Activated B cell treated with CpG ODN at 0.5 μM for 24 hours (primary cell): ENCODE measurements around the gene AMBRA1. TPM values are rescaled to one million over a fixed set of nuclear protein-coding genes. Genes with fewer than 3 reads are reported as not detected.

ENCODE experiments used
- ATAC-seq: fragments of 200-7000 bp; cut with Tn5 transposase; one replicate; pipeline ENCODE4 v1.10.0; 2021; ENCODE audit warnings: low read depth, mild to moderate bottlenecking, moderate library complexity
- CTCF ChIA-PET: fragments of 350-600 bp; sonication (Branson Sonifier 250); formaldehyde crosslinking; loops from one replicate; lab custom pipeline; 2021; ENCODE audit warnings: antibody characterized with exemption; lab: Charles Lee
- POLR2A ChIA-PET: fragments of 350-600 bp; sonication (Branson Sonifier 250); formaldehyde crosslinking; loops from one replicate; lab custom pipeline; 2021; ENCODE audit warnings: antibody characterized with exemption; lab: Charles Lee
- DNase-seq: peaks from one replicate; pipeline ENCODE4 v3.0.0; 2022
- H3K27ac Mint-ChIP-seq: one replicate; pipeline ENCODE4 v1.8.0; 2020; ENCODE audit warnings: mixed read lengths
- H3K27me3 Mint-ChIP-seq: one replicate; pipeline ENCODE4 v1.8.0; 2021; ENCODE audit warnings: mixed read lengths
- H3K36me3 Mint-ChIP-seq: one replicate; pipeline ENCODE4 v1.8.0; 2021; ENCODE audit warnings: low read depth, mixed read lengths
- H3K4me1 Mint-ChIP-seq: one replicate; pipeline ENCODE4 v1.8.0; 2021; ENCODE audit warnings: mixed read lengths
- H3K4me3 Mint-ChIP-seq: one replicate; pipeline ENCODE4 v1.8.0; 2020; ENCODE audit warnings: mild to moderate bottlenecking, mixed read lengths
- H3K9me3 Mint-ChIP-seq: one replicate; pipeline ENCODE4 v1.8.0; 2020; ENCODE audit warnings: mixed read lengths
- CTCF ChIP-seq: fragments of 200-600 bp; IDR thresholded peaks from one replicate; pipeline ENCODE4 v1.8.0; 2022; ENCODE audit warnings: antibody characterized with exemption, mild to moderate bottlenecking
- intact Hi-C: fragments of 100-400 bp; cut with micrococcal nuclease; formaldehyde crosslinking; loops from one replicate; pipeline ENCODE4 v1.15.1; 2024
- total RNA-seq: library from RNA; stranded (reverse); gene quantifications from 2 replicates; pipeline ENCODE4 v1.2.3, GENCODE V29; 2022

The AMBRA1 gene
- total RNA-seq, 1 donor from 2014 or later, result 39.1 TPM

GRCh38 chr11:46529095-46529905 lies 64.5 kb downstream of the AMBRA1 start:
- Mint-ChIP-seq H3K9me3 (no peaks in the 10 kb centered on the region), H3K4me1 (peaks cover 22% of the 10 kb centered on the region), H3K4me3 (no peak overlapping the region), H3K27ac (no peak overlapping the region), H3K36me3 (peaks cover 5% of the 10 kb centered on the region), H3K27me3 (no peaks in the 10 kb centered on the region)
- intact Hi-C loops, result loop anchor here (1.0 to 5.0 kb wide), 5 partner anchors 37 to 290 kb away; partner anchors contain the start of genes ATG13 and HARBI1
- POLR2A ChIA-PET, result interaction anchor here (0.5 kb wide), 1 partner anchor 407 kb away, joined by 8 read pairs; the partner anchor contains the start of gene CSTPP1
- CTCF ChIA-PET, result interaction anchor here (0.9 to 1.5 kb wide), 13 partner anchors 8 to 291 kb away, joined by 3 to 5 read pairs (median 3); partner anchors contain the start of gene DGKZ
- peak; percentile 99 for ATAC-seq
- TF ChIP-seq CTCF, result no peak
- DNase-seq, result peak; percentile 41

GRCh38 chr11:46528445-46529094 lies 65.3 kb downstream of the AMBRA1 start:
- POLR2A ChIA-PET, result interaction anchor here (0.5 kb wide), 1 partner anchor 408 kb away, joined by 8 read pairs; the partner anchor contains the start of gene CSTPP1
- no peak for TF ChIP-seq CTCF
- Mint-ChIP-seq H3K4me1 (peaks cover 22% of the 10 kb centered on the region), H3K27ac (no peak overlapping the region), H3K4me3 (no peak overlapping the region), H3K9me3 (no peaks in the 10 kb centered on the region), H3K27me3 (no peaks in the 10 kb centered on the region), H3K36me3 (peaks cover 5% of the 10 kb centered on the region)
- ATAC-seq, result no peak
- DNase-seq, result no peak
- CTCF ChIA-PET, result interaction anchor here (1.0 to 1.5 kb wide), 11 partner anchors 9 to 290 kb away, joined by 3 to 5 read pairs (median 4); partner anchors contain the start of gene DGKZ
- intact Hi-C loops, result loop anchor here (1.0 to 5.0 kb wide), 5 partner anchors 36 to 289 kb away; partner anchors contain the start of genes ATG13 and HARBI1

GRCh38 chr11:46527591-46528130 lies 66.2 kb downstream of the AMBRA1 start:
- Mint-ChIP-seq H3K27me3 (no peaks in the 10 kb centered on the region), H3K4me3 (no peak overlapping the region), H3K4me1 (peaks cover 30% of the 10 kb centered on the region), H3K36me3 (peaks cover 2% of the 10 kb centered on the region), H3K9me3 (no peaks in the 10 kb centered on the region), H3K27ac (no peak overlapping the region)
- intact Hi-C loops, result loop anchor here (2.0 to 5.0 kb wide), 2 partner anchors 35 to 159 kb away; no protein-coding TSS in a partner anchor
- no peak for ATAC-seq
- CTCF ChIA-PET, result no interaction called here
- no peak for TF ChIP-seq CTCF
- POLR2A ChIA-PET, result no interaction called here
- DNase-seq, result no peak

GRCh38 chr11:46526216-46527215 lies 67.3 kb downstream of the AMBRA1 start:
- Mint-ChIP-seq H3K4me3 (no peak overlapping the region), H3K36me3 (peaks cover 4% of the 10 kb centered on the region), H3K4me1 (peaks cover 39% of the 10 kb centered on the region), H3K27ac (no peak overlapping the region), H3K9me3 (no peaks in the 10 kb centered on the region), H3K27me3 (no peaks in the 10 kb centered on the region)
- no peak for DNase-seq
- CTCF ChIA-PET, result interaction anchor here (0.7 kb wide), 1 partner anchor 293 kb away, joined by 3 read pairs; no protein-coding TSS in a partner anchor
- ATAC-seq, result no peak
- TF ChIP-seq CTCF, result no peak
- POLR2A ChIA-PET, result no interaction called here
- intact Hi-C loops, result loop anchor here (5.0 kb wide), 1 partner anchor 34 kb away; no protein-coding TSS in a partner anchor
